K562 (cell line): ENCODE data around the gene EIPR1.

Experiments used
- ARNT ChIP-seq, 2 experiments: fragments of 450-650 bp; IDR thresholded peaks; 2 replicates each; pipeline ENCODE4 v1.6.1; 2016; ENCODE audit warnings: mild to moderate bottlenecking in 1 of 2
- BRCA1 ChIP-seq, 2 experiments: fragments of 450-650 bp in 1 of 2; sonication (generic) in 1 of 2; formaldehyde crosslinking in 1 of 2; IDR thresholded peaks; 2 replicates each; pipeline versions ENCODE4 v1.5.0 to v1.6.1; 2017 to 2020; ENCODE audit warnings: mild to moderate bottlenecking in 1 of 2, missing genetic modification reagents in 1 of 2
- MEF2D ChIP-seq: conservative IDR thresholded peaks from 2 replicates; pipeline ENCODE4 v1.6.1; 2016; ENCODE audit warnings: low read depth, missing genetic modification characterization, missing compliant biosample characterization
- SRF ChIP-seq, 2 experiments: fragments of 250-450, 450-650 bp in 1 of 2; sonication (Bioruptor Pico) in 1 of 2; sonication (generic) in 1 of 2; formaldehyde crosslinking; IDR thresholded peaks; 2 replicates each; pipeline versions ENCODE4 v1.5.0 to v1.5.1; 2020 to 2022; ENCODE audit warnings: mild to moderate bottlenecking in 1 of 2, missing genetic modification reagents in 1 of 2
- ZNF175 ChIP-seq: fragments of 200-800 bp; sonication (Bioruptor generic); IDR thresholded peaks from 2 replicates; pipeline ENCODE4 v1.6.1; 2016; ENCODE audit warnings: low read depth, mild to moderate bottlenecking, missing genetic modification characterization, missing compliant biosample characterization
- TF ChIP-seq, protein P1 (sequence below): sonication (generic); formaldehyde crosslinking; IDR thresholded peaks from 2 replicates; pipeline ENCODE4 v1.8.0; 2022; ENCODE audit warnings: missing genetic modification reagents, mild to moderate bottlenecking, borderline replicate concordance
- TF ChIP-seq, protein P2 (sequence below), 3 experiments: IDR thresholded peaks in 2 of 3; conservative IDR thresholded peaks in 1 of 3; 2 replicates each; pipeline ENCODE4 v1.5.1; 2011 to 2012; ENCODE audit warnings: low read length in 3 of 3, mild to moderate bottlenecking in 3 of 3, control low read depth in 2 of 3, improper control_type of control experiment in 1 of 3, inconsistent platforms in 1 of 3, low read depth in 1 of 3, mixed read lengths in 1 of 3, moderate library complexity in 1 of 3; ENCODE audit not compliant: insufficient read depth in 2 of 3
- TF ChIP-seq, protein P3 (sequence below): fragments of 450-650 bp; IDR thresholded peaks from 2 replicates; pipeline ENCODE4 v1.6.1; 2016; ENCODE audit warnings: borderline replicate concordance

DNA sequence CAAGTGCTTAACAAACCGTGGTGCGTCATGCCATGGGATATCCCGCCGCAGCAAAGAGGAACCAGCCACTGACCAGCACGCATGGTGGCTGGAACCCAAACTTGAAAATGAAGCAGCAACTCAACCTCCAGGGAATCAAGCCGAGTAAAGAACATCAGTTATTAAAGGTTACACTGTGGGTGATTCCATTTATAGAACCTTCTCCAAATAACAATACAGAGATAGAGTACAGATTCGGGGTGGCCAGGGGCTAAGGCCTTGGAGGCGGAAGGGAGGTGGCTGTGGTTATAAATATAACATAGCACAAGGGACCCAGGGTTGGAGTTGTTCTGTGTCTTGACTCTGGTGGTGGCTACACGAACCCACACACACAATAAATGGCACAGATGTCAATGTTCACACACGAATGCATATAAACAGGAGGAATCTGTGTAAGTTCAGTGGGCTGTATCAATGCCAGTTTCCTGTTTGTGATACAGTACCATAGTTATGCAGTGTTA is 123.1 kb downstream of the EIPR1 start:
- TF ChIP-seq ZNF175 (CRISPR knock-in tag): no peak
- TF ChIP-seq, protein P1, sequence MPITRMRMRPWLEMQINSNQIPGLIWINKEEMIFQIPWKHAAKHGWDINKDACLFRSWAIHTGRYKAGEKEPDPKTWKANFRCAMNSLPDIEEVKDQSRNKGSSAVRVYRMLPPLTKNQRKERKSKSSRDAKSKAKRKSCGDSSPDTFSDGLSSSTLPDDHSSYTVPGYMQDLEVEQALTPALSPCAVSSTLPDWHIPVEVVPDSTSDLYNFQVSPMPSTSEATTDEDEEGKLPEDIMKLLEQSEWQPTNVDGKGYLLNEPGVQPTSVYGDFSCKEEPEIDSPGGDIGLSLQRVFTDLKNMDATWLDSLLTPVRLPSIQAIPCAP: no peak
- TF ChIP-seq, protein P2, sequence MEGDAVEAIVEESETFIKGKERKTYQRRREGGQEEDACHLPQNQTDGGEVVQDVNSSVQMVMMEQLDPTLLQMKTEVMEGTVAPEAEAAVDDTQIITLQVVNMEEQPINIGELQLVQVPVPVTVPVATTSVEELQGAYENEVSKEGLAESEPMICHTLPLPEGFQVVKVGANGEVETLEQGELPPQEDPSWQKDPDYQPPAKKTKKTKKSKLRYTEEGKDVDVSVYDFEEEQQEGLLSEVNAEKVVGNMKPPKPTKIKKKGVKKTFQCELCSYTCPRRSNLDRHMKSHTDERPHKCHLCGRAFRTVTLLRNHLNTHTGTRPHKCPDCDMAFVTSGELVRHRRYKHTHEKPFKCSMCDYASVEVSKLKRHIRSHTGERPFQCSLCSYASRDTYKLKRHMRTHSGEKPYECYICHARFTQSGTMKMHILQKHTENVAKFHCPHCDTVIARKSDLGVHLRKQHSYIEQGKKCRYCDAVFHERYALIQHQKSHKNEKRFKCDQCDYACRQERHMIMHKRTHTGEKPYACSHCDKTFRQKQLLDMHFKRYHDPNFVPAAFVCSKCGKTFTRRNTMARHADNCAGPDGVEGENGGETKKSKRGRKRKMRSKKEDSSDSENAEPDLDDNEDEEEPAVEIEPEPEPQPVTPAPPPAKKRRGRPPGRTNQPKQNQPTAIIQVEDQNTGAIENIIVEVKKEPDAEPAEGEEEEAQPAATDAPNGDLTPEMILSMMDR (IDR thresholded peaks at IDR 0.05 in 2 of 3, conservative IDR thresholded peaks at IDR 0.05 in 1 of 3; ENCODE audit: insufficient read depth in 2 of 3, low read depth in 1 of 3, low read length in 3 of 3): no peak
- TF ChIP-seq ARNT (IDR thresholded peaks at IDR 0.05): no peak
- TF ChIP-seq SRF (CRISPR knock-in tag; IDR thresholded peaks at IDR 0.05): no peak
- TF ChIP-seq MEF2D (tag): no peak
- TF ChIP-seq, protein P3, sequence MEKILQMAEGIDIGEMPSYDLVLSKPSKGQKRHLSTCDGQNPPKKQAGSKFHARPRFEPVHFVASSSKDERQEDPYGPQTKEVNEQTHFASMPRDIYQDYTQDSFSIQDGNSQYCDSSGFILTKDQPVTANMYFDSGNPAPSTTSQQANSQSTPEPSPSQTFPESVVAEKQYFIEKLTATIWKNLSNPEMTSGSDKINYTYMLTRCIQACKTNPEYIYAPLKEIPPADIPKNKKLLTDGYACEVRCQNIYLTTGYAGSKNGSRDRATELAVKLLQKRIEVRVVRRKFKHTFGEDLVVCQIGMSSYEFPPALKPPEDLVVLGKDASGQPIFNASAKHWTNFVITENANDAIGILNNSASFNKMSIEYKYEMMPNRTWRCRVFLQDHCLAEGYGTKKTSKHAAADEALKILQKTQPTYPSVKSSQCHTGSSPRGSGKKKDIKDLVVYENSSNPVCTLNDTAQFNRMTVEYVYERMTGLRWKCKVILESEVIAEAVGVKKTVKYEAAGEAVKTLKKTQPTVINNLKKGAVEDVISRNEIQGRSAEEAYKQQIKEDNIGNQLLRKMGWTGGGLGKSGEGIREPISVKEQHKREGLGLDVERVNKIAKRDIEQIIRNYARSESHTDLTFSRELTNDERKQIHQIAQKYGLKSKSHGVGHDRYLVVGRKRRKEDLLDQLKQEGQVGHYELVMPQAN: no peak
- no peak for TF ChIP-seq BRCA1 (IDR thresholded peaks at IDR 0.05)
- TF ChIP-seq BRCA1 (CRISPR knock-in tag; IDR thresholded peaks at IDR 0.05): no peak
